ENCODE data around the gene SLC14A1.

Gene SLC14A1

DNA sequence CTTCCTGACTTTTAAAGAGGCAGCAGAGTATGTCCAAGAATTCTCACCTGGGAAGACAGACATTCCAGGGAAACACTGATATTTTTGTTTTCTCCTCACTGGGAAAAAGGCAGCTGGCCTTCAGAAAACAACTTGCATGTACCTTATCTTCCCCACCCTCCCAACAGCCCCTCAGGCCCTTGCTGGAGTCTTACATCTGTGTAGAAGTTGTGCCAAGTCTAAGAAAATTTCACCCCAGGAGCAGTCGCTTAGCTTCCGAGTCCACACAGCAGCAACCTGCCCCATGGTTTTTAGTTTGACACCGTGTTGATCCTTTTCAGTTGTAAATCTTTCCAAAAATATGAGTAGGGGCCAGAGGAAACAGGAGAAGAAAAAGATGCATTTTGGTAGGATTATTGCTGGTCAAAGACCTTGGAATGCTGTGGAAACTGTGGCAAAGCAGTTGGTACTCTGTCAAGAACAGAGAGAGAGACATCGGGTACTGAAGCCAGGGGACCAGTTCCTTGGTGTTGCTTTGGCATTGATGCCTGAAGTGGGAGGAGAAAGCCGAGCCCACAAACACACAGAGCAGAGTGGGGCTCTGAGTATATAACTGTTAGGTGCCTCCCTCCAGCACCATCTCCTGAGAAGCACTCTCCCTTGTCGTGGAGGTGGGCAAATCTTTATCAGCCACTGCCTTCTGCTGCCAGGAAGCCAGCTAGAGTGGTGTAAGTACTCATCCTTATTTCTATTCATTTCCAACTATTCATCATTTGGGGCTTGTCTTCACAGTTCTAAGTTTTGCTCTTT, at the start of gene SLC14A1:
TSS of gene SLC14A1 (plus strand) at position 615 of the 789 bp plus-strand sequence. CDS start 6,140 bp downstream, outside the sequence.
- no peak within 1 kb of the TSS for H3K4me3 ChIP-seq (ENCODE audit: low read length)
- DNase-seq (ENCODE audit: low read depth), result no peak
- TF ChIP-seq, protein P1, sequence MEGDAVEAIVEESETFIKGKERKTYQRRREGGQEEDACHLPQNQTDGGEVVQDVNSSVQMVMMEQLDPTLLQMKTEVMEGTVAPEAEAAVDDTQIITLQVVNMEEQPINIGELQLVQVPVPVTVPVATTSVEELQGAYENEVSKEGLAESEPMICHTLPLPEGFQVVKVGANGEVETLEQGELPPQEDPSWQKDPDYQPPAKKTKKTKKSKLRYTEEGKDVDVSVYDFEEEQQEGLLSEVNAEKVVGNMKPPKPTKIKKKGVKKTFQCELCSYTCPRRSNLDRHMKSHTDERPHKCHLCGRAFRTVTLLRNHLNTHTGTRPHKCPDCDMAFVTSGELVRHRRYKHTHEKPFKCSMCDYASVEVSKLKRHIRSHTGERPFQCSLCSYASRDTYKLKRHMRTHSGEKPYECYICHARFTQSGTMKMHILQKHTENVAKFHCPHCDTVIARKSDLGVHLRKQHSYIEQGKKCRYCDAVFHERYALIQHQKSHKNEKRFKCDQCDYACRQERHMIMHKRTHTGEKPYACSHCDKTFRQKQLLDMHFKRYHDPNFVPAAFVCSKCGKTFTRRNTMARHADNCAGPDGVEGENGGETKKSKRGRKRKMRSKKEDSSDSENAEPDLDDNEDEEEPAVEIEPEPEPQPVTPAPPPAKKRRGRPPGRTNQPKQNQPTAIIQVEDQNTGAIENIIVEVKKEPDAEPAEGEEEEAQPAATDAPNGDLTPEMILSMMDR (IDR thresholded peaks at IDR 0.05; ENCODE audit: insufficient read depth, low read depth, low read length, missing control alignments), result no peak

- TF ChIP-seq, protein P1 (IDR thresholded peaks at IDR 0.05; ENCODE audit: insufficient read depth, low read depth, low read length, missing control alignments), result no peak
- no peak overlapping the region for H3K4me3 ChIP-seq (ENCODE audit: low read length)
- DNase-seq (ENCODE audit: low read depth), result no peak
Measured at GRCh38 chr18:45677276-45677807, 46.6 kb upstream of the SLC14A1 start.

DNA sequence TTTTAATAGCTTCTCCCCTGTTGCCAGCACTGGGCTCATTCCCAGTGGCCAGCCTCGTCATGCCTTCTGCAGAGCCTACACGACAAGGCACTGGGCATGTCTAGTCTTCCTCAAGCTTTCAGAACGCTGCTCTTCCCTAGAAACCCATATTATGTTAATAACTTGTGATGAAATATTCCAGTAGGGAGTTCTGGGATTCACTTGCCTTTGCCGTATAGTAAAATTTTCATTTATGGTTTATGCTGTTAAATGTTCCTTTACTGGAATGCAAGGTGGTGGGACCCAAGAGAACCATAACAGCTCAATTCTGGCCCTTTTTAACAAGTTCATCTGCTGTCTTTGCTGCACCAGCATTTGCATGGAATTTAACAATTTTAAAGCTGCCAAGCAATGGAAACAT, 45.5 kb upstream of the SLC14A1 start:
- TF ChIP-seq, protein P1 (IDR thresholded peaks at IDR 0.05; ENCODE audit: insufficient read depth, low read depth, low read length, missing control alignments), result no peak
- DNase-seq (ENCODE audit: low read depth), result no peak
- no peak overlapping the region for H3K4me3 ChIP-seq (ENCODE audit: low read length)

GRCh38 chr18:45678850-45679249, 45.1 kb upstream of the SLC14A1 start:
- peak; percentile 30 for DNase-seq (ENCODE audit: low read depth)
- TF ChIP-seq, protein P1 (IDR thresholded peaks at IDR 0.05; ENCODE audit: insufficient read depth, low read depth, low read length, missing control alignments), result no peak
- H3K4me3 ChIP-seq (ENCODE audit: low read length), result no peak overlapping the region

DNA sequence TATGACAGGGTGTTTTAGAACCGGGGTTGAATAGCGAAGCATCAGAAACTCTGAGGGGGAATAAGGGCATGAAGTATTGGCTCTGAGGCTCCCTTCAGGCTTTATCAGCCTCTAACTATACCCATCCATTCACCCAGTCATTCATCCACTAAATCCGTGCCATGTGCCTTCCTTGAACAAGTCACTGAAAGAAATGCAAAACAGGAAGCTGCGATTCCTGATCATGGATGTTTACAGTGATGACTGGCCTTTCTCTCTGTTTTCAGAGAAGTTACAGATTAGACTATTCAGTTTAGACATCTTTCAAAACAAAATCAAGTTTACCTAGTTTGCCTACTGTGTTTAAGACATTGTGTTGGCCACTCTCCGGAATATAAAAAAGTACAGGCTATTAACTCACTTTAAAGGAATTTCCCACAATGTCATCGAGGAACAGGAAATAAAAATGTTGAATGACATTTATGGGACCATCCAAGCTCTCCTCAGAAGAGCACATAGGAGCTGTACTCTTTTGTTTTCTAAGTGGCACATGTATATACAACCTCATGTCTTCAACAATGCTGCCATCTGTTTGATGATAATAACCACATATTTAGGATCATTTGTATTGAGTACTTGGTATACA, 43.8 kb upstream of the SLC14A1 start:
- no peak overlapping the region for H3K4me3 ChIP-seq (ENCODE audit: low read length)
- no peak for DNase-seq (ENCODE audit: low read depth)
- TF ChIP-seq, protein P1 (IDR thresholded peaks at IDR 0.05; ENCODE audit: insufficient read depth, low read depth, low read length, missing control alignments), result no peak

DNA sequence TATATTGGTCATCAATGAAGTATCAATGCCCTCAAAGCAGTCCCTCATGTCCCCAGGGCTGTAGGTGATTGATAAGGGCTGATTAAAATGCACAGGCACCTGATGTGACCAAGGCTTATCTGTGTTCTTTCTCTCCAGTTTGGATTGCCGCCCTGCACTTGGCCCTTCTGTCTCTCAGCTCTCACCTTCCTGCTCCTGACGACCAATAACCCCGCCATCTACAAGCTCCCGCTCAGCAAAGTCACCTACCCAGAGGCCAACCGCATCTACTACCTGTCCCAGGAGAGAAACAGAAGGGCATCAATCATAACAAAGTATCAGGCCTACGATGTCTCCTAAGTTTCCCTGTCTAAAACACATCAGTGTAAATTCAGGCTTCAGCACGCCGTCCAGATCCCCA, 41.8 kb upstream of the SLC14A1 start:
- TF ChIP-seq, protein P1 (IDR thresholded peaks at IDR 0.05; ENCODE audit: insufficient read depth, low read depth, low read length, missing control alignments), result no peak
- H3K4me3 ChIP-seq (ENCODE audit: low read length), result no peak overlapping the region
- no peak for DNase-seq (ENCODE audit: low read depth)
